DMS114 treated with DMSO at 0.1 percent for 48 hours (cell line): ENCODE results near the gene TECPR1.

Experiments used
- DNase-seq: peaks from one replicate; lab custom pipeline; 2025; ENCODE audit not compliant: unreplicated experiment; lab: John Stamatoyannopoulos, UW

The TECPR1 gene

DNA sequence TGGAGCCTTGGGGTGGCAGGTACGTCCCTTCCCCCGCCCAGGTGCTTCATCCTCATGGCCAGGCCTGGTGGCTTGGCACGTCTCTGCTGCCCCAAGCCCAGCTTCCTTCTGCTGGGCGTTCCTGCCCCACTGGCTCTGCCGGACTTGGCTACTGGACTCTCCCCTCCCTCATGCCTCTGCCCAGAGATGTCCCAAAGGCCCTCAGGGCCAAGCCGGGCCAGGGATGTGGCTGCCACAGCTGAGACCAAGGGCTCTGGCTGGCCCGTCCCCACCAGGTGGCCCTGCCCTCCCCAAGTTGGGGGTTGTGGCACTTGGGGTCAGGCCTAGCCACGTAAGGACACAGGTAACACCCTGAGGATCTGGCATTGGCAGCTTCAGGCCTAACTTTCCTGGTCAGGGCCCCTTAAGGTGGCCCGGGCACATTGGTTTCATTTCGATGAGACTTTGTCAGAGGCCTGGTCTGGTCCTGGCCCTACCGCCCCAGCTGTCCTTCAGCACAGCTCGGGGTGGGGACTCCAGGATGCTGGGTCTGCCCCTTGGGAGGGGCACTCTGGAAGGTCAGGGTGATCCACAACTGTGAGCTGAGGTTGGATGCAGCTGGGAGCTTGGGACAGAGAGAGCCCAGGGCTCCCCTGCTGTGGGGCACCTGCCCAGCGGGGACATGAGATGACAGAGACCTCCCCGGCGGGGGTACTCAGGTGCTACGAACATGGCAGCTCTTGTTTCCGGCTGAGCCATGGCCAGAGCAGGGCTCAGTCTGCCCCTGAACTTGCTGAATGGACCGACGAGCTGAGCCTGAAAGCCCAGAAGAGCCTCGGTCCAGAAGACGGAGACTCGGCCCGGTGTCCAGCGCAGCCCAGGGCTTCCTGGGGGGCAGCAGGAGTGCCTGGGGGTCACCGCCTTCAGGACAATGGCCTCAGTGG, 37.9 kb downstream of the TECPR1 start:
- DNase-seq: no peak

GRCh38 chr7:98213296-98213887, 38.6 kb downstream of the TECPR1 start:
- DNase-seq: no peak

GRCh38 chr7:98212532-98213041, 39.4 kb downstream of the TECPR1 start:
- no peak for DNase-seq

DNA sequence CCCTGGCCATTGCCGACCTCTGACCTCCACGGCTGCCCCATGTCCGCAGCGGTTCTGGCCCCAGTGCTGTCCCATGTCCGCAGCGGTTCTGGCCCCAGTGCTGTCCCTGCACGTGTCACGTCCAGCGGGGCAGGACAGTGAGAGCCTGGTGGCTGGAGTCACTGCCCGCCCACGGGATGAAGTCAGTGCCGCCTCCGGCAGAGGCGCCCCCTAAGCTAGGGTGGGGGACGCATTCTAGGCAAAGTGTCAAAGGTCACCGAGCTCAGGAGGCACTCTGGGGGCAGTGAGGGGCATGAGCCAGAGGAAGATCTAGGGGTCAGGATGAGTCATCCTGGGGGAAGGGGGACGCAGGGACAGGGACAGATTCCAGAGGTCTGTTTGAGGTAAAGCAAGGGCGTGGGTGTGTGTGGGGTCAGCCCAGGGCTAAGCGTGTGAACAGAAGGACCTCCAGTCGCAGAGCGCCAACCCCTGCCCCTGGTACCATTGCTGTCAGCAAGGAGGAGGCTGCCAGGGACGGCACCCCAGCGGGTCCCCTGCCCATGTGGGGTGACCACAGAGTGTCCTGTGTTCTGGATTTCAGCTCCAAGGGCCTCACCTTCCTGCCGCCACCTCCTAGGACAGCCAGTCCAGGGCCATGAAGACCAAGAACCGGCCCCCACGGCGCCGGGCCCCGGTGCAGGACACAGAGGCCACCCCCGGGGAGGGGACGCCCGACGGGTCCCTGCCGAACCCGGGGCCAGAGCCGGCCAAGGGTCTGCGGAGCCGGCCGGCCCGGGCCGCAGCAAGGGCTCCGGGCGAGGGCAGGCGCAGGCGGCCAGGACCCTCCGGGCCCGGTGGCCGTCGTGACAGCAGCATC, 40.1 kb downstream of the TECPR1 start:
- no peak for DNase-seq

GRCh38 chr7:98211221-98211675, 40.8 kb downstream of the TECPR1 start, which contains the start of gene BHLHA15:
Gene BHLHA15 (plus strand): TSS chr7:98211439. CDS start chr7:98212310, 871 bp downstream.
- no peak for DNase-seq

- DNase-seq: no peak
Observed at GRCh38 chr7:98210513-98211220, 41.4 kb downstream of the TECPR1 start.

DNA sequence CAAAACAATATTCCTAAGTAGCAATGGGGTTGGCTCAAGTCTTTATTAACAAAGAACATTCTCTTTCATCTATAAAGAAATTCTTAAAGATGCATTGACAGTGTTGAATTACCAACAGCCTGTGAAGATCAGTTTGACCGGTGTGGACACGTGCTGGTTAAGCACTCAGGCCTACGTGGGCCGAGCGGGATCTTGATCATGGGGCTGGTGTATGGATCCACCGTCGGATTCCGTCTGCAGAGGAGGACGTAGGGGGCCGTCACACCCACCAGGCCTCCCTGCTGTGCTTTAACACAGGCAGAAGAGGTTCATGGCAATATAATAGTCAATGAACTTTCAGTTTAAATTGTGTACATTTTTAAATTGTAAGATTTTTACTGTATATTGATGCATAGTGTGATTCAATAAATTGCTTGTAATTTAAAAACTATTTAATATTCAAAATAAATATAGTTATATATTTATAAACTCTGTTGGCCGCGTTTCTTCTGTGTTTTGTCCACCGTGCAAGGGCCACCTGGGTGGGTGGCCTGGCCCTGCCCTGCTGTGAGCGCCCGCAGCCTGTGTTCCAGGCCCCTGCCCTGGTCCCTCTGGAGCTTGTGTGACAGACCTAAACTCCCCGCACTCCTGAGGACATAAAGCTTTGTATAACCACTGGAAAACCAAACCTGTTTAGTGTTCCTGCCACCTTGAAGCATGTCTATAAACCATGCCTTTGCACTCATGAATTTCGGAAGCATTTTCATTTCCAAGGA, 42.7 kb downstream of the TECPR1 start:
- DNase-seq: no peak

- no peak for DNase-seq
Observed at GRCh38 chr7:98206451-98207330, 45.3 kb downstream of the TECPR1 start.

GRCh38 chr7:98205162-98205845, 46.7 kb downstream of the TECPR1 start:
- DNase-seq: no peak

GRCh38 chr7:98204670-98205069, 47.4 kb downstream of the TECPR1 start:
- DNase-seq: no peak

DNA sequence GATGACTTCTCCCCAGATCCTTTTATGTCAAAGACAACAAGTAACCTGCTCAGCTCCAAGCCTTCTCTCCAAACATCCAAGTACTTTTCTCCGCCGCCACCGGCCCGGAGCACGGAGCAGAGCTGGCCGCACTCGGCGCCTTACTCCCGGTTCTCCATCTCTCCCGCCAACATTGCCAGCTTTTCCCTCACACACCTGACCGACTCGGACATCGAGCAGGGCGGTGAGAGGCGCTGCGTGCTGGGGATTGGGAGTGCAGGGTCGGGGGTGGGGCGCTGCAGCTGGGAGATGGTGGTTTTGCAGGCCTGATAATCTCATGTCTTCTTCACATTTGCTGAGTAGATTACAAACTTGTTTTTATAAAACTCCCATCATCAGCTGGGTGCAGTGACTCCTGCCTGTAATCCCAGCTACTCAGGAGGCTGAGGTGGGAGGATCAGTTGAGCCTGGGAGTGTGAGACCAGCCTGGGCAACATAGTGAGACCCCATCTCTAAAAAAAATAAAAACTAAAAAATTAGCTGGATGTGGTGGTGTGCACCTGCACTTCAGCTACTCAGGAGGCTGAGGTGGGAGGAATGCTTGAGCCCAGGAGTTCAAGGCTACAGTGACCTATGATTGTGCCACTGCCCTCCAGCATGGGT, 47.9 kb downstream of the TECPR1 start:
- DNase-seq: no peak

GRCh38 chr7:98203261-98203963, 48.6 kb downstream of the TECPR1 start:
- no peak for DNase-seq

GRCh38 chr7:98202367-98203195, 49.5 kb downstream of the TECPR1 start:
- DNase-seq: no peak

DNA sequence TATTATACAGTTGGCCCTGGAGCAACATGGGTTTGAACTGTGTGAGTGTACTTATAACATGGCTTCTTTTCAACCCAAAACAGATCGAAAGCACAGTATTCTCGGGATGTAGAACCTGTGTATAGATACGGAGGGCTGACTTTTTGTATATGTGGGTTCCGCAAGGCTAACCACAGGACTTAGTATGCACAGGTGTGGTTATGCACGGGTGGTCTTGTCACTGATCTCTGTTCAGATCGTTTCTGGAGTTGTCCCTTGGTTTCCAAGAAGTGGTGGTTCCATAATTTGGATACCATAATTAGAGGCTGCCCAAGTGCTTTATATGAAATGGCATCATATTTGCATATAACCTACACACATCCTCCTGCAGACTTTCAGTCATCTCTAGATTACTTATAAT, 51.7 kb downstream of the TECPR1 start:
- DNase-seq: no peak

DNA sequence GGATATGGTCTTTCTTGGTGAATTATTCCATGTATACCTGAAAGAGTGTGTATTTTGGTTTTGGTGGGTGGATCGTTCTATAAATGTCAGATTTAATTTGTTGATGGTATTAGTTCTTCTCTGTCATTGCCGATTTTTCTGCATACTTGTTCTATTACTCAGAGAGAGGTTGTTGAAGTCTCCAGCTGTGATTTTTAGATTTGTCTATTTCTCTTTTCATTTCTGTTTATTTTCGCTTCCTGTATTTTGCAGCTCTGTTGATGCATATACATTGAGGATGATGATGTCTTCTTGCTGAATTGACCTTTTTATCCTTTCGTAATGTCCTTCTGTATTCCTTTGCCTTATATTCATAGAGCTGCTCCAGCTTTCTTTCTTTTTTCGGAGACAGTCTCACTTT, 52.9 kb downstream of the TECPR1 start:
- no peak for DNase-seq
